GM12878 (cell line): ENCODE results near the gene REV3L.

Source experiments
- CHD2 ChIP-seq: IDR thresholded peaks from 2 replicates; pipeline ENCODE4 v1.6.1; 2011; ENCODE audit warnings: low read depth, low read length, improper control_type of control experiment, borderline replicate concordance
- KLF5 ChIP-seq: fragments of 450-650 bp; IDR thresholded peaks from 2 replicates; pipeline ENCODE4 v1.6.1; 2014; ENCODE audit warnings: mild to moderate bottlenecking; ENCODE audit not compliant: partially characterized antibody
- NRF1 ChIP-seq: conservative IDR thresholded peaks from 2 replicates; pipeline ENCODE4 v1.6.1; 2011; ENCODE audit warnings: mild to moderate bottlenecking, low read depth, low read length, improper control_type of control experiment
- SIN3A ChIP-seq: IDR thresholded peaks from 2 replicates; pipeline ENCODE4 v1.6.1; 2012; ENCODE audit warnings: low read depth, low read length, improper control_type of control experiment
- ZSCAN29 ChIP-seq: fragments of 450-650 bp; IDR thresholded peaks from 2 replicates; pipeline ENCODE4 v1.6.1; 2017; ENCODE audit warnings: mild to moderate bottlenecking, moderate library complexity

- no peak for TF ChIP-seq KLF5
- TF ChIP-seq SIN3A = no peak
- TF ChIP-seq ZSCAN29 = no peak
- no peak for TF ChIP-seq CHD2
- no peak for TF ChIP-seq NRF1
These were observed 103.7 kb downstream of the REV3L start for GRCh38 chr6:111379302-111379701.
